Measurements from ENCODE around the gene TSPAN31.
"Not testable (repeated sequence)": the region's sequence is repeated elsewhere in the genome, so short reads cannot be mapped to it uniquely, and the experiment has no call there.

The TSPAN31 gene, protein sequence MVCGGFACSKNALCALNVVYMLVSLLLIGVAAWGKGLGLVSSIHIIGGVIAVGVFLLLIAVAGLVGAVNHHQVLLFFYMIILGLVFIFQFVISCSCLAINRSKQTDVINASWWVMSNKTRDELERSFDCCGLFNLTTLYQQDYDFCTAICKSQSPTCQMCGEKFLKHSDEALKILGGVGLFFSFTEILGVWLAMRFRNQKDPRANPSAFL

DNA sequence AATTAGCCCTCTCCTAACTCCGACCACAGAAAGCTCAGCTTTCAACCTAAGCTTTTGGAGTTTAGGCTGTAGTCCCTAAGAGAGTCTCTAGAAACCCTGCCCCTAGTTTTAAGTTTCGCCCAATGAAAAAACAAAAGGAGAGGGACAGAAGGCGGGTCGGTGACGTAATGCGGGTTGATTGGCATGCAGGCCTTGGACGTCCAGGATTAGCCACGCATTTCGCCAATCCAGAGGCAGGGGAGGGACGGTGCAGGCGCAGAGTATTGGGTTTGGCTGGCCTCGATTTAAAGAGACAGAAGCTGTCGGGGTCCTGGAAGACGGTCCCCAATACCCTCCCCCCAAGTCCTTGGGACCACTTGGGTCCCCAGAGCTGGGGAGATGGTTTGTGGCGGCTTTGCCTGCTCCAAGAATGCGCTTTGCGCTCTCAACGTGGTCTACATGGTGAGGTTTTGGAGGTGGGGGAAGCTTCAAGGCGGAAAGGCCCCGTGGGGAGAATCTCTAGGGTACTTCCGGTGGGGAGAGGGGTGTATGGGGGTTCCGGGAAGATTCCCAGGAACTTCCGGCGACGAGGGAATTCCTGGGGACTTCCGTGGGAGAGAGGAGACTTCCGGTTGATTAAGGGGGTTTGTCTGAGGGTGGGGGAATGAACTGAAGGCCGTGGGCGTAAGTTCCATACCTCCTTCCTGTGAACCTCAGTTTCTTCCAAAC is at the start of gene TSPAN31:
TSPAN31 (plus strand) TSS at position 263 of the 708 bp plus-strand sequence; CDS start at position 379, 116 bp downstream.
- FAIRE-seq (peak; percentile 96), DNase-seq (ENCODE audit: insufficient read length, low spot score) (peak; percentile 80)

DNA sequence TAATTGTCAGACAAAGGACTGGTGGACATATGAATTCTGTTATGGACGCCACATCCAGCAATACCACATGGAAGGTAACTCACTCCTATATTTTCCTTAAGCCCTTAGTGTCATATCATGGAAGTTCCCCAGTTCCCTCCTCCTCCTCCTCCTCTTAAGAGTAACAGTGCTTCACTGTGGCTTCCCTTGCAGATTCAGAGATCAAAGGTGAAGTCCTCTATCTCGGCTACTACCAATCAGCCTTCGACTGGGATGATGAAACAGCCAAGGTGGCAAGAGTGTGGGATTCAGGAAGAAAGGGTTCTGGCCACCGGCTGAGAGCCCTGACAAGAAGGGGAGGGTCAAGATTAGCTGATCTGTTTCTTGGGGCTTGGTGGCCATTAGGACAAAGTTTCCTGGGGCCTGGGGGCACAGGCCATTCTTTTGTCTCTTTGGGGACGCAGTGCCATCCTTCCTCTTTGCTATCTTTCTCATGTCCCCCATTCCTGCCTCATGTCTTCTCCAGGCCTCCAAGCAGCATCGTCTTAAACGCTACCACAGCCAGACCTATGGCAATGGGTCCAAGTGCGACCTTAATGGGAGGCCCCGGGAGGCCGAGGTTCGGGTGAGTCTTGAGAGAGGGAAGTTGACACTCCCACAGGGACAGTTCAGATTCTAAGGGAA is 48.9 kb upstream of the TSPAN31 start:
- DNase-seq (ENCODE audit: insufficient read length, low spot score) (no peak), FAIRE-seq (no peak)

GRCh38 chr12:57697076-57697475 is 47.8 kb upstream of the TSPAN31 start:
- FAIRE-seq (no peak), DNase-seq (ENCODE audit: insufficient read length, low spot score) (no peak)

DNA sequence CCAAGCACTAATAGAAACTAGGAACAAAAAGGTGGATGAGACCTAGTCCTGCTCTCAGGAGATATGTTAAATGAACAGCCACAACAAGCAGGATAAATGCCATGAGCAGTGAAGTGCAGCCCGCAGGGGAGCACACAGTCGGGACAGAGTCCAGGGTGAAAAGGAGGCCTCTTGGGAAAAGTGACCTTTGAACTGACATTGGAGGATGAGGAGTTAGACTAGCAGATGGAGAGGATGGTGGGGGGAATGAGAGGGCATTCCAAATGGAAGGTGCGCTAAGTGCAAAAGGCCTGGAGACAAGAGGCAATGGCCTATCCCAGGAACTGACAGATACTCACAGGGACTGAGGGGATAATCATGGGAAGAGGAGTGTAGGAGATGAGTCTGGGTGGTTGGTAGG is 46.4 kb upstream of the TSPAN31 start:
- FAIRE-seq, result no peak

GRCh38 chr12:57700317-57700716 is 44.5 kb upstream of the TSPAN31 start:
- FAIRE-seq (no peak), DNase-seq (ENCODE audit: insufficient read length, low spot score) (no peak)

More for the DNA sequence above, 46.4 kb upstream of the TSPAN31 start:
- no peak for DNase-seq (ENCODE audit: insufficient read length, low spot score)

DNA sequence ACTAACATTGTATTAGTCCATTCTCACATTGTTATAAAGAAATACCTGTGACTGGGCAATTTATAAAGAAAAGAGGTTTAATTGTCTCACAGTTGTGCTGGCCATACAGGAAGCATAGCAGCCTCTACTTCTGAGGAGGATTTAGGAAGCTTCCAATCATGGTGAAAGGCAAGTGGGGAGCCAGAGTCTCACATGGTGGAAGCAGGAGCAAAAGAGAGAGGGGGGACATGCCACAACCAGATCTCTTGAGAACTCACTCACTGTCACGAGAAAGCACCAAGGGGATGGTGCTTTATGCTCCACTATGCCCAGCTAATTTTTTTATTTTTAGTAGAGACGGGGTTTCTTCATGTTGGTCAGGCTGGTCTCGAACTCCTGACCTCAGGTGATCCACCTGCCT is 37.6 kb upstream of the TSPAN31 start:
- DNase-seq (ENCODE audit: insufficient read length, low spot score), result no peak
- no peak for FAIRE-seq

- no peak for FAIRE-seq
- DNase-seq (ENCODE audit: insufficient read length, low spot score), result no peak
Measured at GRCh38 chr12:57708296-57708695, 36.5 kb upstream of the TSPAN31 start.

DNA sequence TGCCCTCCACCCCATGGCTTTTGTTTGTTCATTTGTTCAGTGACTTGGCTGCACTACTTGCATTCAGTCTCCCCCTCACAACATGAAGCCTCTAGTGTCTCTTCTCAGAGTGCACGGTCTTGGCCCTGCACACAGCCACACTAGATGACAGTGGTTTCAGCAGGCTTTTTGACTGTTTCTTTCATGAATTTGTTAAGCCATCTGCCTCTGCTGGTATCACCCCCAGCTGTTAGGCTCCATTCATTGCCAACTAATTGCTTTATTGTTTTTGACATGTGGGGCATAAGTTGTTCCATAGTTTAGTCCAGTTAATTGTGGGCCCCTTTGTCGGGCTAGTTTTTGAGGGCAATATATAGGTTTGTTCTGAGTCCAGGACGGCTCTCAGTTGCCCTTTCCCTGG is 32.1 kb upstream of the TSPAN31 start:
- no peak for FAIRE-seq
- DNase-seq (ENCODE audit: insufficient read length, low spot score), result no peak

- no peak for DNase-seq (ENCODE audit: insufficient read length, low spot score)
Measured at GRCh38 chr12:57713209-57713608, 31.6 kb upstream of the TSPAN31 start.

DNA sequence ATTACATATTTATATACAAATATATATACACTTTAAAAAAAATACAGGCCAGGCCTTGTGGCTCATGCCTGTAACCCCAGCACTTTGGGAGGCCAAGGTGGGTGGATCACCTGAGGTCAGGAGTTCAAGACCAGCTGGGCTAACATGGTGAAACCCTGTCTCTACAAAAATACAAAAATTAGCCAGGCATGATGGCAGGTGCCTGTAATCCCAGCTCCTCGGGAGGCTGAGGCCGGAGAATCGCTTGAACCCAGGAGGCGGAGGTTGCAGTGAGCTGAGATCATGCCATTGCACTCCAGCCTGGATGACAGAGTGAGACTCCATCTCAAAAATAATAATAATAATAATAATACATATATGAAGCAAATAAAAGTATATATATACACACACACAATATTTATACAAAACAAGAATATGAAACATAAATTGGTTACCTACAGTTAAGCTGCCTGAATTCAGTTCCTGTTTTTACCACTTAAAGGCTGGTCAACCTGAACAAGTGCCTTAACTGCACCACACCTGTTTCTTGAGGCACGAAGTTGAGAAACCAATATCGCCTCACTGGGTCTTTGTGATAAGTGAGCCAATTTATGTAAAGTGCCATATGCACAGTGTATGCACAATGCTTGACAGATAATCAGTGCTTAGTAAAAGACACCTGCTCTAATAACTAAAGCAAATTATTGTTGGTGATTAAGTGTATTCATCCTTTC is 29.6 kb upstream of the TSPAN31 start:
- FAIRE-seq, result not testable (repeated sequence)

More at GRCh38 chr12:57713209-57713608, 31.6 kb upstream of the TSPAN31 start:
- no peak for FAIRE-seq

DNA sequence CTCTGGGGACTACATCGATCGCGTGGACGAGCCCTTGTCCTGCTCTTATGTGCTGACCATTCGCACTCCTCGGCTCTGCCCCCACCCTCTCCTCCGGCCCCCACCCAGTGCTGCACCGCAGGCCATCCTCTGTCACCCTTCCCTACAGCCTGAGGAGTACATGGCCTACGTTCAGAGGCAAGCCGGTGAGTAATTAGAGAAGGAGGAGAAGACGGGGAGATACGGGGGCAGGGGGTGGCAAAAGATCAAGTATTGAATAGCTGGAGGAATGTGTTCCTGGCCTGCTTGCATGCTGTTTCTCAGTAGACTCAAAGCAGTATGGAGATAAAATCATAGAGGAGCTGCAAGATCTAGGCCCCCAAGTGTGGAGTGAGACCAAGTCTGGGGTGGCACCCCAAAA is 29.1 kb upstream of the TSPAN31 start:
- DNase-seq (ENCODE audit: insufficient read length, low spot score) (no peak), FAIRE-seq (no peak)

More for the DNA sequence above, 29.6 kb upstream of the TSPAN31 start:
- not testable (repeated sequence) for DNase-seq (ENCODE audit: insufficient read length, low spot score)

DNA sequence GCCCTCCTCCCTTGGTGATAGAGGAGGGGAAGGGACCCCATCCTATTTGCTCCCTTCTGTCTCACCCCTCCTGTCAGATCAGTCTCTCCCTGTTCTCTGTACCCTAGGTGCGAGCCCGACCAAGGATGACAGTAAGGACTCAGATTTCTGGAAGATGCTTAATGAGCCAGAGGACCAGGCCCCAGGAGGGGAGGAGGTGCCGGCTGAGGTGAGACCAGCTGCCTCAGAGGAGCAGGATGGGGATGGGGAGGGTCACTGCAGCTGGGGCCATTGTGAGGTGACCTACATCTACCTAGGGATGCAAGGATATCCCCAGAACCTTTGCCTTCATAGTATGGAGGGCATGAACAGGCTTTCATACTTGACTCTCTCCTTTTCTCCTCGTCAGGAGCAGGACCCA is 28.5 kb upstream of the TSPAN31 start:
- DNase-seq (ENCODE audit: insufficient read length, low spot score) (no peak), FAIRE-seq (no peak)

DNA sequence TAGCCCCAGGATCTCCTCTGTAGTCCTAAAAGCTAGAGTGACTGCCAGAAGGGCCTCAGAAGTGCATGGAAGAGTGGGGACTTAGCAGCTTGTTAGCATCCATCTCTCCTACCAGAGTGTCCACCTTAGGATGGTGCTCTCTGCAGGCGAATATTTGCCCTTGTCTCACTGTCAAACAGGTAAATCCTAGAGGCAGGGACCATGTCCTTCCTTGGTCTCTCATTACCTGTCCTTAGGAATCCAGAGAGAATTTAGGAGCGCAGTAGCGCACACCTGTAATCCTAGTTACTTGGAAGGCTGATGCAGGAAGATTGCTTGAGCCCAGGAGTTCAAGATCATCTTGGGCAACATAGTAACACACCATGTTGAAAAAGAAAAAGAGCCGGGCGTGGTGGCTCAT is 27.7 kb upstream of the TSPAN31 start:
- no peak for FAIRE-seq
- DNase-seq (ENCODE audit: insufficient read length, low spot score), result no peak

GRCh38 chr12:57717846-57718640 is 26.8 kb upstream of the TSPAN31 start:
- DNase-seq (ENCODE audit: insufficient read length, low spot score) (no peak), FAIRE-seq (no peak)

- DNase-seq (ENCODE audit: insufficient read length, low spot score), result no peak
- FAIRE-seq, result no peak
Measured at GRCh38 chr12:57718641-57719528, 26.0 kb upstream of the TSPAN31 start.

DNA sequence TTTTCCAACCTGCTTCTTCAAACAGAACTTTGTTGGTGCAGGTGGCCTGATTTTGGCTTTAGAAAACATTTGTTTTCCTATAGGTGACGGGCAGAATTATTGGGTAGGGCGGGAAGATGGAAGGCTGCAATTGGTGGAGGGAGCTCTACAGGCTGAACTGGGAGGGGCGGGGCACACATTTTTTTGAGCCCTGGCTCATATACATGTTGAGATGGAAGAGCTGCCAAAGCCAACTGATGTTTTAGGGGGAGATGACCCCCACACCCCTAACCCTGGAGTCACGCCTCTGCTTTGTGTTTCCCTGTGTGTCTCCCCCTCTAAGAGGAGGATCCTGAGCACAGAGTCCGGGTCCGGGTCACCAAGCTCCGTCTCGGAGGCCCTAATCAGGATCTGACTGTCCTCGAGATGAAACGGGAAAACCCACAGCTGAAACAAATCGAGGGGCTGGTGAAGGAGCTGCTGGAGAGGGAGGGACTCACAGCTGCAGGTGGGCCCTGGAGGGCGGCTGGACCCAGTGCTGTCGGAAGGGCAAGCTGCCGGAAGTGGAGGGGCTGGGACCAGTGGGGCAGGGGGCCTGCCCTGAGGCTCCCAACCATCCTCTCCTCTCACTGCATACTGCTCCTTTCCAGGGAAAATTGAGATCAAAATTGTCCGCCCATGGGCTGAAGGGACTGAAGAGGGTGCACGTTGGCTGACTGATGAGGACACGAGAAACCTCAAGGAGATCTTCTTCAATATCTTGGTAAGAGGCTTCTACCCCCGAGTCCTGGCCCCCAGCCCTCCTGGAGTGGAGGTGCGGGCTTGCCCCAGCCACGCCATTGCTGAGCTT is 24.8 kb upstream of the TSPAN31 start:
- DNase-seq (ENCODE audit: insufficient read length, low spot score) (no peak), FAIRE-seq (no peak)

DNA sequence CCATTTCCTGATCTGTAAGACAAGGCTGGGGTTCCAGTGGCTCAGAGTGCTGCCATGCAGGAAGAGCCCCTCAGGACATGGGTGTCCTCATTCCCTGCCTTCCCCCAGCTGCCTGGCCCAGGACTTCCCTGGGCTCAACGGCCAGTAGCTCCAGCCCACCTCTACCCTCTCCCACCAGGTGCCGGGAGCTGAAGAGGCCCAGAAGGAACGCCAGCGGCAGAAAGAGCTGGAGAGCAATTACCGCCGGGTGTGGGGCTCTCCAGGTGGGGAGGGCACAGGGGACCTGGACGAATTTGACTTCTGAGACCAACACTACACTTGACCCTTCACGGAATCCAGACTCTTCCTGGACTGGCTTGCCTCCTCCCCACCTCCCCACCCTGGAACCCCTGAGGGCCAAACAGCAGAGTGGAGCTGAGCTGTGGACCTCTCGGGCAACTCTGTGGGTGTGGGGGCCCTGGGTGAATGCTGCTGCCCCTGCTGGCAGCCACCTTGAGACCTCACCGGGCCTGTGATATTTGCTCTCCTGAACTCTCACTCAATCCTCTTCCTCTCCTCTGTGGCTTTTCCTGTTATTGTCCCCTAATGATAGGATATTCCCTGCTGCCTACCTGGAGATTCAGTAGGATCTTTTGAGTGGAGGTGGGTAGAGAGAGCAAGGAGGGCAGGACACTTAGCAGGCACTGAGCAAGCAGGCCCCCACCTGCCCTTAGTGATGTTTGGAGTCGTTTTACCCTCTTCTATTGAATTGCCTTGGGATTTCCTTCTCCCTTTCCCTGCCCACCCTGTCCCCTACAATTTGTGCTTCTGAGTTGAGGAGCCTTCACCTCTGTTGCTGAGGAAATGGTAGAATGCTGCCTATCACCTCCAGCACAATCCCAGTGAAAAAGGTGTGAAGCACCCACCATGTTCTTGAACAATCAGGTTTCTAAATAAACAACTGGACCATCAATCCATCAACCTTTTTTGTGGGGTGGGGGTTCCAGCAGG is 23.9 kb upstream of the TSPAN31 start:
- no peak for DNase-seq (ENCODE audit: insufficient read length, low spot score)
- no peak for FAIRE-seq
